A673 (cell line): ENCODE measurements around the gene IL20. TPM values are rescaled to one million over a fixed set of nuclear protein-coding genes. Genes with fewer than 3 reads are reported as not detected.
A peak's percentile ranks its signal among the peaks of the same experiment; 100 is the strongest.

Experiments
- Bru-seq: library from RNA; stranded (reverse); fragments of 400-500 nt; gene quantifications from one replicate; lab custom pipeline; 2021; lab: Mats Ljungman, UMichigan
- BruChase-seq, 2 experiments: library from RNA; stranded (reverse); fragments of 400-500 nt; gene quantifications; one replicate each; lab custom pipeline; 2021; lab: Mats Ljungman, UMichigan
- BruUV-seq: library from RNA; stranded (reverse); fragments of 400-500 nt; replicated peaks from 2 replicates; lab custom pipeline; 2021; lab: Mats Ljungman, UMichigan
- CTCF ChIA-PET: fragments of 300-600 bp; sonication (Branson Sonifier 250); formaldehyde crosslinking; loops from one replicate; lab custom pipeline; 2022; ENCODE audit warnings: antibody characterized with exemption; lab: Charles Lee
- POLR2A ChIA-PET: fragments of 300-600 bp; sonication (Branson Sonifier 250); formaldehyde crosslinking; loops from one replicate; lab custom pipeline; 2022; ENCODE audit warnings: antibody characterized with exemption; ENCODE audit not compliant: low non-redundant PET; lab: Charles Lee
- DNase-seq: peaks from one replicate; pipeline ENCODE4 v3.0.0-alpha.2; 2015; ENCODE audit warnings: low spot score
- H3K27ac ChIP-seq: fragments of 200-600 bp; sonication (generic); 2 replicates; pipeline ENCODE4 v1.5.1; 2016; ENCODE audit warnings: mixed run types, low read depth, mild to moderate bottlenecking, mixed read lengths, antibody characterized with exemption, low read length; ENCODE audit not compliant: poor library complexity, severe bottlenecking
- H3K27me3 ChIP-seq: fragments of 200-600 bp; sonication (generic); replicated peaks from 2 replicates; pipeline ENCODE4 v1.6.1; 2017; ENCODE audit warnings: mixed run types, low read depth, mild to moderate bottlenecking, mixed read lengths, antibody characterized with exemption, low read length; ENCODE audit not compliant: insufficient read depth, poor library complexity
- H3K36me3 ChIP-seq: fragments of 200-600 bp; sonication (generic); 2 replicates; pipeline ENCODE4 v1.6.1; 2016; ENCODE audit warnings: mixed run types, mild to moderate bottlenecking, mixed read lengths, antibody characterized with exemption, low read length; ENCODE audit not compliant: insufficient read depth, poor library complexity, severe bottlenecking
- H3K4me1 ChIP-seq: fragments of 200-600 bp; sonication (generic); 2 replicates; pipeline ENCODE4 v1.6.1; 2017; ENCODE audit warnings: mixed run types, mild to moderate bottlenecking, mixed read lengths, antibody characterized with exemption, low read length; ENCODE audit not compliant: insufficient read depth, poor library complexity, severe bottlenecking
- H3K4me3 ChIP-seq: fragments of 200-600 bp; sonication (generic); 2 replicates; pipeline ENCODE4 v1.5.1; 2016; ENCODE audit warnings: low read depth, mixed run types, mild to moderate bottlenecking, mixed read lengths, low read length; ENCODE audit not compliant: poor library complexity, severe bottlenecking
- H3K9me3 ChIP-seq: fragments of 200-600 bp; sonication (generic); 2 replicates; pipeline ENCODE4 v1.6.1; 2016; ENCODE audit warnings: mixed run types, low read depth, mild to moderate bottlenecking, mixed read lengths, antibody characterized with exemption, low read length; ENCODE audit not compliant: poor library complexity, severe bottlenecking
- CTCF ChIP-seq: fragments of 300-800, 200-600 bp; sonication (generic); conservative IDR thresholded peaks from 2 replicates; pipeline ENCODE4 v1.5.1; 2017; ENCODE audit warnings: low read depth, mild to moderate bottlenecking, antibody characterized with exemption, low read length, moderate library complexity, mixed read lengths
- EZH2 ChIP-seq: fragments of 200-600 bp; sonication (generic); IDR thresholded peaks from 2 replicates; pipeline ENCODE4 v1.6.1; 2017; ENCODE audit warnings: borderline replicate concordance, low read depth, mild to moderate bottlenecking, mixed read lengths, antibody characterized with exemption, low read length; ENCODE audit not compliant: poor library complexity, severe bottlenecking
- intact Hi-C: fragments of 100-400 bp; cut with micrococcal nuclease; formaldehyde crosslinking; loops from one replicate; pipeline ENCODE4 v1.10.0; 2022; ENCODE audit not compliant: unreplicated experiment
- long read RNA-seq: library from polyadenylated mRNA; stranded (forward); transcript quantifications from one replicate; pipeline ENCODE4 v2.0.0, GENCODE V29; 2022
- total RNA-seq: library from RNA; stranded (reverse); gene quantifications from 2 replicates; pipeline ENCODE4 v1.2.3, GENCODE V29; 2021

The IL20 gene
- total RNA-seq = not detected in 2 replicates
- Bru-seq, nascent RNA = not detected
- BruChase-seq, experiment 1, labeled RNA remaining after a 2-hour chase = not detected
- BruChase-seq, experiment 2, labeled RNA remaining after a 6-hour chase = not detected
- long read RNA-seq = 0 reads

- Histone ChIP-seq H3K27ac (no peak within 1 kb of the TSS), H3K9me3 (no peaks in the 10 kb centered on the region), H3K4me3 (no peak within 1 kb of the TSS), H3K36me3 (no peaks in the 10 kb centered on the region), H3K4me1 (no peaks in the 10 kb centered on the region), H3K27me3 (peaks cover 39% of the 10 kb centered on the region)
- intact Hi-C loops = loop anchor here (2.0 to 5.0 kb wide), 2 partner anchors 48 to 212 kb away; no protein-coding TSS in a partner anchor
- ChIA-PET POLR2A (no interaction called here), CTCF (interaction anchor here (0.5 to 1.0 kb wide), 3 partner anchors 16 to 230 kb away, joined by 3 read pairs; partner anchors contain the start of gene DYRK3)
- BruUV-seq = no TSS peak
- peak; percentile 82 for DNase-seq
- no peak for TF ChIP-seq EZH2
- peak; percentile 94 for TF ChIP-seq CTCF
Measured at GRCh38 chr1:206864939-206865671, at the start of gene IL20. IL20 (plus strand) TSS chr1:206865623; CDS start chr1:206865853, 230 bp downstream.

GRCh38 chr1:206816390-206817287 is 48.8 kb upstream of the IL20 start:
- H3K27ac ChIP-seq = no peak overlapping the region
- H3K36me3 ChIP-seq = no peaks in the 10 kb centered on the region
- TF ChIP-seq EZH2 (no peak), CTCF (no peak)
- BruUV-seq = no TSS peak
- no peaks in the 10 kb centered on the region for H3K4me1 ChIP-seq
- no peak overlapping the region for H3K4me3 ChIP-seq
- intact Hi-C loops = no loop called here
- ChIA-PET CTCF (interaction anchor here (0.7 kb wide), 1 partner anchor 785 kb away, joined by 3 read pairs; no protein-coding TSS in a partner anchor), POLR2A (no interaction called here)
- no peaks in the 10 kb centered on the region for H3K27me3 ChIP-seq
- no peak for DNase-seq
- H3K9me3 ChIP-seq = peaks cover 4% of the 10 kb centered on the region

- Histone ChIP-seq H3K36me3 (no peaks in the 10 kb centered on the region), H3K4me3 (no peak overlapping the region), H3K4me1 (no peaks in the 10 kb centered on the region), H3K9me3 (no peaks in the 10 kb centered on the region), H3K27me3 (no peaks in the 10 kb centered on the region), H3K27ac (no peak overlapping the region)
- no peak for DNase-seq
- intact Hi-C loops = no loop called here
- ChIA-PET POLR2A (no interaction called here), CTCF (no interaction called here)
- no TSS peak for BruUV-seq
- no peak for TF ChIP-seq CTCF
- TF ChIP-seq EZH2 = no peak
Measured at GRCh38 chr1:206821493-206821892, 43.9 kb upstream of the IL20 start.
